GM12891 (cell line): ENCODE measurements around the gene FXYD6.
A peak's percentile ranks its signal among the peaks of the same experiment; 100 is the strongest.

Experiments
- PAX5 ChIP-seq: IDR thresholded peaks from 2 replicates; pipeline ENCODE4 v1.6.1; 2011; ENCODE audit warnings: low read length, moderate library complexity, mild to moderate bottlenecking; ENCODE audit not compliant: insufficient read depth, severe bottlenecking
- POLR2A ChIP-seq: IDR thresholded peaks from 2 replicates; pipeline ENCODE4 v1.6.1; 2011; ENCODE audit warnings: low read depth, low read length, control low read depth
- POLR2AphosphoS5 ChIP-seq: IDR thresholded peaks from 2 replicates; pipeline ENCODE4 v1.6.1; 2011; ENCODE audit warnings: low read depth, low read length, control low read depth
- POU2F2 ChIP-seq: IDR thresholded peaks from 2 replicates; pipeline ENCODE4 v1.6.1; 2011; ENCODE audit warnings: low read depth, mild to moderate bottlenecking, control low read depth, low read length, moderate library complexity
- SPI1 ChIP-seq: IDR thresholded peaks from 2 replicates; pipeline ENCODE4 v1.6.1; 2011; ENCODE audit warnings: low read depth, low read length, control low read depth
- TAF1 ChIP-seq: IDR thresholded peaks from 2 replicates; pipeline ENCODE4 v1.6.1; 2011; ENCODE audit warnings: low read depth, low read length, control low read depth

DNA sequence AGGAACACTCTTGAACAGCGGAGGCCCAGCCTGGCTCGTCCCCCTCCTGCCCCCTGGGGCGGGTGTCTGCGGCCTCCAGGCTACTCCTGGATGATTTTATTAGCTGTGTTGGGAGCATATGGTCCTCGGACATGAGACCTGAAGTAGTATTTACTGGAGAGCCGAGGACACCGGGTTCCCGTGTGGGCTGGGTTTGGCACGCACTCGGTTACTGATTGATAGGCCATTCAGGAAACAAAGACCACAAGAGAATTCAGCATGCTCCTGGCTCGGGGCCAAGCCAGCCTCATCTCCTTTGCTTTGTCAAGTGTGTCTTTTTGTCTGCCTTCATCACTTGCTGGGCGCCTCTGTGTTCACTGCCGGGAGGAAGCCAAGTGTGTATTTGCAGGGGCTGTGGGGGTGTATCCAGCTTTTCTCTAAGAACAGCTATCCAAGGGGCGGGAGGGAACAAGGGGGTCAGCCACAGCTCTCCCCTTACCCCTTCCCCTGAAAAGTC is 61.6 kb downstream of the FXYD6 start:
- TF ChIP-seq POLR2A (no peak), TAF1 (no peak), POLR2AphosphoS5 (no peak; the same call in 1 of the 2 replicates), SPI1 (no peak), PAX5 (peak; percentile 66), POU2F2 (no peak)
